PFSK-1 (cell line): ENCODE results near the gene ANKHD1.

ENCODE experiments used
- FOXP2 ChIP-seq: optimal IDR thresholded peaks from 2 replicates; pipeline ENCODE3; 2011; ENCODE audit warnings: borderline replicate concordance, control low read depth, inconsistent platforms; ENCODE audit not compliant: insufficient read depth; ENCODE audit errors: extremely low read length, extremely low read depth
- POLR2AphosphoS5 ChIP-seq: IDR thresholded peaks from 2 replicates; pipeline ENCODE4 v1.6.1; 2012; ENCODE audit warnings: low read depth, mild to moderate bottlenecking, control low read depth, low read length, moderate library complexity
- REST ChIP-seq, 2 experiments: IDR thresholded peaks; 2 replicates each; pipeline versions ENCODE4 v1.6.1 to v1.8.0; 2011 to 2012; ENCODE audit warnings: low read depth in 2 of 2, low read length in 2 of 2, control low read depth in 1 of 2, inconsistent platforms in 1 of 2, mild to moderate bottlenecking in 1 of 2, moderate library complexity in 1 of 2; ENCODE audit not compliant: insufficient read depth in 1 of 2
- SIN3A ChIP-seq: IDR thresholded peaks from 2 replicates; pipeline ENCODE4 v1.6.1; 2012; ENCODE audit warnings: mild to moderate bottlenecking, low read length, moderate library complexity, borderline replicate concordance; ENCODE audit not compliant: insufficient read depth
- TAF1 ChIP-seq: IDR thresholded peaks from 2 replicates; pipeline ENCODE4 v1.6.1; 2012; ENCODE audit warnings: low read length, control low read depth, borderline replicate concordance; ENCODE audit not compliant: insufficient read depth

ANKHD1 gene

GRCh38 chr5:140549237-140550144, 147.9 kb downstream of the ANKHD1 start:
- TF ChIP-seq SIN3A: no peak
- peak; percentile 45; the same call in 1 of the 2 replicates for TF ChIP-seq POLR2AphosphoS5

GRCh38 chr5:140550147-140551079, 148.8 kb downstream of the ANKHD1 start:
- TF ChIP-seq TAF1 (no peak), REST (IDR thresholded peaks at IDR 0.05; ENCODE audit: insufficient read depth in 1 of 2, low read depth in 2 of 2, low read length in 2 of 2) (no peak), SIN3A (no peak), POLR2AphosphoS5 (no peak), FOXP2 (no peak)

- TF ChIP-seq TAF1 (no peak), FOXP2 (no peak), SIN3A (no peak), POLR2AphosphoS5 (no peak), REST (IDR thresholded peaks at IDR 0.05; ENCODE audit: insufficient read depth in 1 of 2, low read depth in 2 of 2, low read length in 2 of 2) (no peak)
These were observed 150.2 kb downstream of the ANKHD1 start for GRCh38 chr5:140551872-140552271.

- no peak for TF ChIP-seq REST (IDR thresholded peaks at IDR 0.05; ENCODE audit: insufficient read depth in 1 of 2, low read depth in 2 of 2, low read length in 2 of 2)
- no peak; the same call in 1 of the 2 replicates for TF ChIP-seq POLR2AphosphoS5
- no peak for TF ChIP-seq FOXP2
These were observed 152.0 kb downstream of the ANKHD1 start for GRCh38 chr5:140553657-140554056.

- TF ChIP-seq POLR2AphosphoS5: no peak
- no peak for TF ChIP-seq TAF1
- TF ChIP-seq FOXP2: no peak
- TF ChIP-seq REST (IDR thresholded peaks at IDR 0.05; ENCODE audit: insufficient read depth in 1 of 2, low read depth in 2 of 2, low read length in 2 of 2): no peak
- TF ChIP-seq SIN3A: no peak
These were observed 152.8 kb downstream of the ANKHD1 start for GRCh38 chr5:140554454-140554853.
